ENCODE data around the gene TFDP2.

DNA sequence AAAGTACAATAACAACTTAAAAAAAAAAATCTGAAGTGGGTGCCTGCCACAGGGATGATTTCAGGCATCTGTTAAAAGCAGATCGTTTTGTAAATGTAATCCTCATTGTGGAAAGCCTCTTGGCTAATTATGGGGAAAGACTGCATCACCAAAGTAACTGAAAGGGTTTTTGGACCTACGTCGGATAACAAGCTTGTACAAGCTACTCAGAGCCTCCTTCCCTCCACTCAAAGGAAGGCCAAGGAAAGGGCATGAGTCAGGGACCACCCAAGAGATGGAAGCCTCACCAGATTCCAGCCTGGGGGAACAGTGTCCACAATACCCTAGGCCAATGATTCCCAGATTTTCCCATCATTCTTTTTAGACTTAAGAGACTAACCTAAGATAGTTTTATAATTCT lies 188.6 kb downstream of the TFDP2 start:
- TF ChIP-seq, protein P1, sequence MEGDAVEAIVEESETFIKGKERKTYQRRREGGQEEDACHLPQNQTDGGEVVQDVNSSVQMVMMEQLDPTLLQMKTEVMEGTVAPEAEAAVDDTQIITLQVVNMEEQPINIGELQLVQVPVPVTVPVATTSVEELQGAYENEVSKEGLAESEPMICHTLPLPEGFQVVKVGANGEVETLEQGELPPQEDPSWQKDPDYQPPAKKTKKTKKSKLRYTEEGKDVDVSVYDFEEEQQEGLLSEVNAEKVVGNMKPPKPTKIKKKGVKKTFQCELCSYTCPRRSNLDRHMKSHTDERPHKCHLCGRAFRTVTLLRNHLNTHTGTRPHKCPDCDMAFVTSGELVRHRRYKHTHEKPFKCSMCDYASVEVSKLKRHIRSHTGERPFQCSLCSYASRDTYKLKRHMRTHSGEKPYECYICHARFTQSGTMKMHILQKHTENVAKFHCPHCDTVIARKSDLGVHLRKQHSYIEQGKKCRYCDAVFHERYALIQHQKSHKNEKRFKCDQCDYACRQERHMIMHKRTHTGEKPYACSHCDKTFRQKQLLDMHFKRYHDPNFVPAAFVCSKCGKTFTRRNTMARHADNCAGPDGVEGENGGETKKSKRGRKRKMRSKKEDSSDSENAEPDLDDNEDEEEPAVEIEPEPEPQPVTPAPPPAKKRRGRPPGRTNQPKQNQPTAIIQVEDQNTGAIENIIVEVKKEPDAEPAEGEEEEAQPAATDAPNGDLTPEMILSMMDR (conservative IDR thresholded peaks at IDR 0.05; ENCODE audit: low read length), result no peak
- TF ChIP-seq EZH2phosphoT487 (IDR thresholded peaks at IDR 0.05; ENCODE audit: borderline replicate concordance, low read depth, low read length), result no peak
